ENCODE results near the gene SDC1. TPM values are rescaled to one million over a fixed set of nuclear protein-coding genes. Genes with fewer than 3 reads are reported as not detected.
A peak's percentile ranks its signal among the peaks of the same experiment; 100 is the strongest.

SDC1 gene
- total and polyA plus RNA-seq, 12 donors = 3.1 to 74.2 (median 18.0) TPM

DNA sequence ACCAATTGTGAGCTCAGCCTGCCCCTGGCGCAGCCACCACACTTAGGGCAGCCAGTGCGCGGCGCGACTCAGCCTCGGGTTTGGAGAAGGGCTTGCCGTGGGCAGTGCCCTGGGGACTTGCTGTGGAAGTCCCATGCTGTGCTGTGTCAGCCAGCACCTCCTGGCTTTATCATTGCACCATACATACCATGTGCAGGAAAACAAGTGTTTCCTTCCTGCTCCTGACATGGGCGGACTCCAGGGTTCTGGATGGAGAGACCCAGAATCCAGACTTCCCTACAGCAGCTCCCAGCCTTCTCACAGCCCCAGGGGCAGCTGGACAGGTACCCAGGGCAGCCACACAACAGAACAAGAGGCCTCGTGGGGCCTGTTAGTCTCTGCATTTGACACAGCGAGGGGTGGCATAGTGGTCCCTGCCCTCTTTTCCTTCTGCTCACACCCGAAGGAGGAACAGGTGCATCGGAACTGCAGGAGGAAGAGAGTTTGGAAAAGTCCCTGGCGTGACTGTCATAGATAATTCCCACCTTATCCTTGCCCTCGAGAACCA lies 54.2 kb downstream of the SDC1 start:
- Histone ChIP-seq H3K4me3 (no peak overlapping the region), H3K36me3 (replicated peaks in 1 of 2) (no peaks in the 10 kb centered on the region), H3K4me1 (replicated peaks in 1 of 2) (no peaks in the 10 kb centered on the region), H3K27ac (no peak overlapping the region), H3K9me3 (replicated peaks in 1 of 3) (no peaks in the 10 kb centered on the region), H3K27me3 (no peaks in the 10 kb centered on the region)
- no peak for TF ChIP-seq POLR2A (IDR thresholded peaks at IDR 0.05)
- TF ChIP-seq, protein P1, sequence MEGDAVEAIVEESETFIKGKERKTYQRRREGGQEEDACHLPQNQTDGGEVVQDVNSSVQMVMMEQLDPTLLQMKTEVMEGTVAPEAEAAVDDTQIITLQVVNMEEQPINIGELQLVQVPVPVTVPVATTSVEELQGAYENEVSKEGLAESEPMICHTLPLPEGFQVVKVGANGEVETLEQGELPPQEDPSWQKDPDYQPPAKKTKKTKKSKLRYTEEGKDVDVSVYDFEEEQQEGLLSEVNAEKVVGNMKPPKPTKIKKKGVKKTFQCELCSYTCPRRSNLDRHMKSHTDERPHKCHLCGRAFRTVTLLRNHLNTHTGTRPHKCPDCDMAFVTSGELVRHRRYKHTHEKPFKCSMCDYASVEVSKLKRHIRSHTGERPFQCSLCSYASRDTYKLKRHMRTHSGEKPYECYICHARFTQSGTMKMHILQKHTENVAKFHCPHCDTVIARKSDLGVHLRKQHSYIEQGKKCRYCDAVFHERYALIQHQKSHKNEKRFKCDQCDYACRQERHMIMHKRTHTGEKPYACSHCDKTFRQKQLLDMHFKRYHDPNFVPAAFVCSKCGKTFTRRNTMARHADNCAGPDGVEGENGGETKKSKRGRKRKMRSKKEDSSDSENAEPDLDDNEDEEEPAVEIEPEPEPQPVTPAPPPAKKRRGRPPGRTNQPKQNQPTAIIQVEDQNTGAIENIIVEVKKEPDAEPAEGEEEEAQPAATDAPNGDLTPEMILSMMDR (IDR thresholded peaks at IDR 0.05) = no peak
- intact Hi-C loops (cut with DNase I) = no loop called here
- no peak for DNase-seq
- WGBS, 4 donors = 76 to 96% (median 89%) methylated on average over 7 to 14 of the region's 14 CpGs

DNA sequence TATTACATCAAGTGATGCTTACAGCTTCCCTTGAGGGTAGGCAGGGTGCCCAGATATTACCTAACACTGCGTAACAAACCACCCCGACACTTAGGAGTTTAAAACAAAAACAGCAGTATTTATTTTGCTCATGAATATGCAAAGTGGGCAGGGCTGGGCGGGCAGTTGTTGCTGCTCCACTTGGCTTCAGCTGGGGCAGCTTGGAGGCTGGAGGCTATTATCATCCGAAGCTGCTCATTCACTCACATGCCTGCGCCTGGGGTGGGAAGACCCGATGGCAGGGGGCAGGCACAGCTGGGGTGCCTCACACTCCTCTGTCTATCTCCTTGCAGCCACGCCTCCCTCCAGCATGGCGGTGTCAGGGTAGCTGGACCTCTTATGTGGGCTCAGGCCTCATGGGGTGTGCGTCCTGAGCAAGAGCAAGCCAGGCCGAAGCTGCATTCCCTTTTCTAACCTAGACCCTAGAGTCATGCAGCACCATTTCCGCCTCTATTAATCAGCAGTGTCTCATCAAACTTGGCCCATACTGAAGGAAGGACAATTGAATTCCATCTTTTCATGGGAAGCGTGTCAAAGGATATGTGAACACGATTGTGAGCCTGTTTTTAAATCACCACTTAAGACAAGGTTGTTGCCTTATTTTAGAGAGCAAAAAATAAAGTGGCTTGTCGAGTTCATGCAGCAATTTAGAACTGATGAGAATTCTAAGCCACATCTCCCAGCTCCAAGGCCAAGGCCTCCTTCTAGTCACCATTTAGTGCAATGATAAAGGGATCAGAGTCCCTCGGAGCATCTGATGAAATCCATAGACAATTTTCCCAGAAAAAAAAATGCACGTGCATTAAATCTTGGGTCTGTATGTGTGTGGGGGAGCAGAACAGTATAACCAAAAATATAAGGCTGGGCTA lies 54.9 kb downstream of the SDC1 start:
- Histone ChIP-seq H3K27ac (no peak overlapping the region), H3K27me3 (no peaks in the 10 kb centered on the region), H3K9me3 (replicated peaks in 1 of 3) (no peaks in the 10 kb centered on the region), H3K4me3 (no peak overlapping the region), H3K4me1 (replicated peaks in 1 of 2) (no peaks in the 10 kb centered on the region), H3K36me3 (replicated peaks in 1 of 2) (no peaks in the 10 kb centered on the region)
- WGBS, 4 donors = 70 to 78% (median 73%) methylated on average over 16 of the region's 16 CpGs
- TF ChIP-seq, protein P1 (IDR thresholded peaks at IDR 0.05) = no peak
- TF ChIP-seq POLR2A (IDR thresholded peaks at IDR 0.05) = no peak
- peak in 1 of 7 donors; percentile 42 for DNase-seq
- intact Hi-C loops (cut with DNase I) = no loop called here

DNA sequence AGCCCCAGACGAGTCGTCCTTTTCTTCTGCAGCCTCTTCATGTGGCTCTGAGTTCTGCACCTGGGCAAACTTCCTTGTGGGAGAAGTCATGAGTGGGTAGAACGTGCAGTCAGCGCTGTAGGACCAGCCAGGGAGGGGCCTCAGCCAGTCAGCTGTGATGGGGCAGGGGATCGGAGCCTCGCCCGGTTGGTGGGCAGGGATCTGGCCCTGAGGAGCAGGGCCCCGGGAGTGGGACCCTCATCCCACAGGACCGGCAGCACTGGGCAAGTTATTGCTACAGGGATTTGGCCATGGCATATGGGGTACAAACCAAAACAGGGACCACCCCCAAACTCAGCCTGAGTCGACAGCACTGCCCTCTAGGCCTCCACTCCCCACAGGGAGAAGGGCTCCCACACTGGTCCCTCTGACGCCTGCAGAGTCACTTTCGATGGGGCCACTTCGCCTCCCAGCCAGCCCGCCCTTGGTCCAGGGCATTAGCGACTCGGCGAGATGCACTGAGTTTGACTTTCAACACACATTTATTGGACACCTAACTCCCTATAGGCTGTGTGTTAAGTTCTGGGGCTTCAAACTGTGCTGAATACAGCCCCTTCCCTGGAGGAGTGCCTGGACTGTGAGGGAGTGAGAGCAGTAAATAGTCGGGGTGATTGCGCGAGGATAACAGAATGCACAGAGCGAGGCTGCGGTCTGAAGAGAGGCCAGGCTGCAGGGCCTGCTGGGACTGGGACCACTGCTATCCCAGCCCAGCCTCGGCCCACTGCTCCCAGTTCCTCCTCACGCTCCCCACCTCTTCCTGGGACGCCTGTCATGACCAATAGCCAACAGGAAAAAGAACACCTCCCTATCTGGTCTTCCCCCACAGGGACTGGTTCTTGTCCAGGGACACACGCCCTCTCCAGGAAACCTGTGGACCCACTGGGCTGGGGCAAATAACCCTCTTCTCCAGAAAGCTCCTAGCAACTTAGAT lies 55.9 kb downstream of the SDC1 start:
- H3K27ac ChIP-seq = no peak overlapping the region
- intact Hi-C loops (cut with DNase I) = no loop called here
- TF ChIP-seq, protein P1 (IDR thresholded peaks at IDR 0.05) = no peak
- TF ChIP-seq POLR2A (IDR thresholded peaks at IDR 0.05) = no peak
- 84 to 96% (median 91%) methylated on average over 13 to 26 of the region's 26 CpGs for WGBS, 4 donors
- no peaks in the 10 kb centered on the region for H3K9me3 ChIP-seq (replicated peaks in 1 of 3)
- H3K36me3 ChIP-seq (replicated peaks in 1 of 2) = no peaks in the 10 kb centered on the region
- no peaks in the 10 kb centered on the region for H3K4me1 ChIP-seq (replicated peaks in 1 of 2)
- H3K4me3 ChIP-seq = no peak overlapping the region
- no peak for DNase-seq
- H3K27me3 ChIP-seq = no peaks in the 10 kb centered on the region
